IMR-90 (cell line): ENCODE results near the gene LYZL6. TPM values are rescaled to one million over a fixed set of nuclear protein-coding genes. Genes with fewer than 3 reads are reported as not detected.
A peak's percentile ranks its signal among the peaks of the same experiment; 100 is the strongest.

Source experiments
- ATAC-seq: fragments of 200-7000 bp; cut with Tn5 transposase; 2 replicates; pipeline ENCODE4 v1.9.1; 2020; ENCODE audit warnings: low read depth, mild to moderate bottlenecking, moderate library complexity
- BruUV-seq: library from RNA; stranded (reverse); fragments of 400-500 nt; replicated peaks from 2 replicates; lab custom pipeline; 2021; lab: Mats Ljungman, UMichigan
- CTCF ChIA-PET: fragments of 300-600 bp; formaldehyde crosslinking; extraction: SDS; loops from one replicate; lab custom pipeline; 2021; ENCODE audit warnings: antibody characterized with exemption; lab: Yijun Ruan, JAX
- POLR2A ChIA-PET: fragments of 300-600 bp; sonication (Branson Sonifier 250); formaldehyde crosslinking; loops from one replicate; lab custom pipeline; 2022; ENCODE audit warnings: antibody characterized with exemption; ENCODE audit not compliant: unreplicated experiment; lab: Charles Lee
- DNase-seq: peaks from one replicate; pipeline ENCODE4 v3.0.0; 2013
- H2AFZ ChIP-seq: replicated peaks from 2 replicates; pipeline ENCODE3; 2013; ENCODE audit warnings: low read length, mild to moderate bottlenecking; ENCODE audit not compliant: poor library complexity
- H2AK5ac ChIP-seq: 2 replicates; pipeline ENCODE4 v1.6.1; 2013; ENCODE audit warnings: low read depth, low read length, inconsistent platforms
- H2AK9ac ChIP-seq: replicated peaks from 2 replicates; pipeline ENCODE3; 2013; ENCODE audit warnings: mild to moderate bottlenecking, low read depth, low read length, moderate library complexity; ENCODE audit not compliant: poor library complexity
- H2BK120ac ChIP-seq: 2 replicates; pipeline ENCODE4 v1.6.1; 2013; ENCODE audit warnings: low read depth, low read length, inconsistent platforms
- H2BK15ac ChIP-seq: 3 replicates; pipeline ENCODE4 v1.6.1; 2013; ENCODE audit warnings: low read depth, low read length, inconsistent platforms
- H2BK20ac ChIP-seq: 2 replicates; pipeline ENCODE4 v1.6.1; 2013; ENCODE audit warnings: low read depth, mild to moderate bottlenecking, inconsistent platforms, low read length, moderate library complexity
- H2BK5ac ChIP-seq: 2 replicates; pipeline ENCODE4 v1.6.1; 2013; ENCODE audit warnings: mild to moderate bottlenecking, low read depth, low read length, inconsistent platforms; ENCODE audit not compliant: poor library complexity, severe bottlenecking
- H3K14ac ChIP-seq: replicated peaks from 2 replicates; pipeline ENCODE4 v1.6.1; 2013; ENCODE audit warnings: low read depth, low read length, inconsistent platforms
- H3K18ac ChIP-seq: 2 replicates; pipeline ENCODE4 v1.6.1; 2013; ENCODE audit warnings: low read depth, low read length, control low read depth
- H3K23ac ChIP-seq: 2 replicates; pipeline ENCODE4 v1.6.1; 2013; ENCODE audit warnings: low read depth, low read length, inconsistent platforms
- H3K27ac ChIP-seq: 2 replicates; pipeline ENCODE4 v1.5.1; 2013; ENCODE audit warnings: mild to moderate bottlenecking, control low read depth, low read length; ENCODE audit not compliant: insufficient read depth
- H3K27me3 ChIP-seq: 2 replicates; pipeline ENCODE4 v1.6.1; 2013; ENCODE audit warnings: low read length; ENCODE audit not compliant: control insufficient read depth, insufficient read depth
- H3K36me3 ChIP-seq: 2 replicates; pipeline ENCODE4 v1.6.1; 2013; ENCODE audit warnings: low read length, mixed read lengths; ENCODE audit not compliant: control insufficient read depth, insufficient read depth
- H3K4ac ChIP-seq: 2 replicates; pipeline ENCODE4 v1.6.1; 2013; ENCODE audit warnings: low read depth, low read length, inconsistent platforms
- H3K4me1 ChIP-seq: 2 replicates; pipeline ENCODE4 v1.6.1; 2013; ENCODE audit warnings: low read length, mixed read lengths; ENCODE audit not compliant: control insufficient read depth, insufficient read depth
- H3K4me2 ChIP-seq: 2 replicates; pipeline ENCODE4 v1.6.1; 2013; ENCODE audit warnings: low read depth, mild to moderate bottlenecking, control low read depth, low read length, moderate library complexity
- H3K4me3 ChIP-seq: 2 replicates; pipeline ENCODE4 v1.5.1; 2013; ENCODE audit warnings: low read depth, mild to moderate bottlenecking, control low read depth, low read length, moderate library complexity; ENCODE audit not compliant: insufficient read depth
- H3K56ac ChIP-seq: 2 replicates; pipeline ENCODE4 v1.6.1; 2013; ENCODE audit warnings: low read length, inconsistent platforms; ENCODE audit not compliant: insufficient read depth; ENCODE audit errors: extremely low read depth
- H3K79me1 ChIP-seq, 2 experiments: 2 replicates each; pipeline ENCODE4 v1.6.1; 2013; ENCODE audit warnings: low read length in 2 of 2, inconsistent platforms in 1 of 2, low read depth in 1 of 2
- H3K9ac ChIP-seq: 2 replicates; pipeline ENCODE4 v1.6.1; 2013; ENCODE audit warnings: low read depth, low read length, control low read depth
- H3K9me1 ChIP-seq: 2 replicates; pipeline ENCODE4 v1.6.1; 2013; ENCODE audit warnings: low read length, inconsistent platforms; ENCODE audit not compliant: insufficient read depth
- H3K9me3 ChIP-seq: 2 replicates; pipeline ENCODE4 v1.6.1; 2013; ENCODE audit warnings: low read length; ENCODE audit not compliant: control insufficient read depth, insufficient read depth
- H4K20me1 ChIP-seq: 2 replicates; pipeline ENCODE4 v1.6.1; 2013; ENCODE audit warnings: low read length, inconsistent platforms; ENCODE audit not compliant: insufficient read depth
- H4K5ac ChIP-seq: 2 replicates; pipeline ENCODE4 v1.6.1; 2013; ENCODE audit warnings: mild to moderate bottlenecking, low read depth, low read length, control low read depth
- H4K8ac ChIP-seq, 2 experiments: 2 replicates each; pipeline ENCODE4 v1.6.1; 2013; ENCODE audit warnings: low read depth in 2 of 2, low read length in 2 of 2, control low read depth in 1 of 2, inconsistent platforms in 1 of 2
- H4K91ac ChIP-seq: 2 replicates; pipeline ENCODE4 v1.6.1; 2013; ENCODE audit warnings: low read depth, low read length, inconsistent platforms; ENCODE audit not compliant: insufficient read depth
- MAFK ChIP-seq: IDR thresholded peaks from 2 replicates; pipeline ENCODE4 v1.6.1; 2012; ENCODE audit warnings: low read depth, low read length, improper control_type of control experiment
- RAD21 ChIP-seq: IDR thresholded peaks from 2 replicates; pipeline ENCODE4 v1.6.1; 2012; ENCODE audit warnings: low read length, improper control_type of control experiment
- WGBS, 2 experiments: methylation state at CpG; one replicate each; pipeline versions ENCODE4 v1.1.5 to v1.1.7; 2013; ENCODE audit warnings: missing lambda C conversion rate in 2 of 2; ENCODE audit not compliant: insufficient read length in 1 of 2; ENCODE audit errors: extremely low coverage in 2 of 2; 5-methylcytosine and 5-hydroxymethylcytosine counted together
- dilution Hi-C: fragments of 300-500 bp; cut with HindIII; formaldehyde crosslinking; loops from one replicate; pipeline ENCODE4 v1.14.3; 2018; ENCODE audit warnings: low sequenced_read_pairs; ENCODE audit not compliant: unreplicated experiment
- in situ Hi-C: fragments of 300-500 bp; cut with MboI; formaldehyde crosslinking; loops from 3 replicates; pipeline ENCODE4 v1.14.3; 2019; ENCODE audit warnings: low sequenced_read_pairs, inconsistent platforms, mixed read lengths
- intact Hi-C: fragments of 100-400 bp; cut with micrococcal nuclease; formaldehyde crosslinking; loops from 2 replicates; pipeline ENCODE4 v1.10.0; 2022
- polyA plus RNA-seq, 3 experiments: library from polyadenylated mRNA; depleted of rRNA; stranded (reverse); fragments of >200 nt; gene quantifications; 2 replicates each; pipeline ENCODE4 v1.2.3, GENCODE V29; 2012; ENCODE audit warnings: low replicate concordance in 1 of 3
- total RNA-seq: library from RNA; depleted of rRNA; stranded (reverse); fragments of >200 nt; gene quantifications from 2 replicates; pipeline ENCODE4 v1.2.3, GENCODE V29; 2012
- TF ChIP-seq, protein P1 (sequence below): conservative IDR thresholded peaks from 2 replicates; pipeline ENCODE4 v1.5.1; 2012; ENCODE audit warnings: mild to moderate bottlenecking, low read depth, low read length, improper control_type of control experiment

LYZL6 gene
- total and polyA plus RNA-seq, 2 of the 4 experiments (the other 2 are of a cell fraction) = not detected

DNA sequence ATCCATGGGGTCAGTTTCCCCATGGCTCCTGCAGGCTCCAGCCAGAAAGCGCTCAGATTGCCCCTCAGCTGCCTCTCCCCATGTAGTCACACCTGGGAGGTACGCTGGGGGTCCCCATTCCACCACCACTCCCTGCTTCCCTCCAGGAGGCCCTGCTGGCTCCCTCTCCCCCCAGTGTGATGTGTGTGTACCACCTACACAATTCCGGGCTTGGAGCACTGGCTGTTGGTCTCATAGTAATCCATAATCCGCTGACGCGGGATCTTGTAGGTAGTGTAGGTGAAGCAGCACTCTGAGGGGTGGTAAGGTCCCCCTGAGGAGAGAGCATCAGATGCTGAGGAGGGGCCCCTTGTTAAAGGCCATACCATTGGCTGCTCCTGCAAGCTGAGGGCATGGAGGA is 40.6 kb upstream of the LYZL6 start:
- no peak overlapping the region for H2AK5ac ChIP-seq
- H2BK20ac ChIP-seq = no peak overlapping the region
- H2BK15ac ChIP-seq = no peak overlapping the region
- intact Hi-C loops = no loop called here
- no peak overlapping the region for H3K4me2 ChIP-seq
- DNase-seq (no peak), ATAC-seq (no peak)
- H3K23ac ChIP-seq = no peak overlapping the region
- dilution Hi-C loops = no loop called here
- no peaks in the 10 kb centered on the region for H3K79me1 ChIP-seq
- H3K14ac ChIP-seq = no peak overlapping the region
- H4K8ac ChIP-seq = no peak overlapping the region
- no peak overlapping the region for H3K27ac ChIP-seq
- WGBS, 2 experiments = 80% methylated on average over 1 of the region's 6 CpGs; no CpG with 5 or more reads in 1 of the 2 experiments
- H3K56ac ChIP-seq = no peak overlapping the region
- no peaks in the 10 kb centered on the region; the same call in 1 of the 2 replicates for H3K27me3 ChIP-seq
- peak overlapping the region; percentile 14 for H2AFZ ChIP-seq
- in situ Hi-C loops = no loop called here
- H4K5ac ChIP-seq = no peak overlapping the region
- no peak overlapping the region for H2BK120ac ChIP-seq
- H3K4me3 ChIP-seq = no peak overlapping the region
- H4K91ac ChIP-seq = no peak overlapping the region
- TF ChIP-seq MAFK = peak; percentile 15; the same call in 1 of the 2 replicates
- no peak for TF ChIP-seq RAD21
- TF ChIP-seq, protein P1, sequence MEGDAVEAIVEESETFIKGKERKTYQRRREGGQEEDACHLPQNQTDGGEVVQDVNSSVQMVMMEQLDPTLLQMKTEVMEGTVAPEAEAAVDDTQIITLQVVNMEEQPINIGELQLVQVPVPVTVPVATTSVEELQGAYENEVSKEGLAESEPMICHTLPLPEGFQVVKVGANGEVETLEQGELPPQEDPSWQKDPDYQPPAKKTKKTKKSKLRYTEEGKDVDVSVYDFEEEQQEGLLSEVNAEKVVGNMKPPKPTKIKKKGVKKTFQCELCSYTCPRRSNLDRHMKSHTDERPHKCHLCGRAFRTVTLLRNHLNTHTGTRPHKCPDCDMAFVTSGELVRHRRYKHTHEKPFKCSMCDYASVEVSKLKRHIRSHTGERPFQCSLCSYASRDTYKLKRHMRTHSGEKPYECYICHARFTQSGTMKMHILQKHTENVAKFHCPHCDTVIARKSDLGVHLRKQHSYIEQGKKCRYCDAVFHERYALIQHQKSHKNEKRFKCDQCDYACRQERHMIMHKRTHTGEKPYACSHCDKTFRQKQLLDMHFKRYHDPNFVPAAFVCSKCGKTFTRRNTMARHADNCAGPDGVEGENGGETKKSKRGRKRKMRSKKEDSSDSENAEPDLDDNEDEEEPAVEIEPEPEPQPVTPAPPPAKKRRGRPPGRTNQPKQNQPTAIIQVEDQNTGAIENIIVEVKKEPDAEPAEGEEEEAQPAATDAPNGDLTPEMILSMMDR = no peak
- no peak overlapping the region for H3K18ac ChIP-seq
- H3K4ac ChIP-seq = no peak overlapping the region
- no peaks in the 10 kb centered on the region for H4K20me1 ChIP-seq
- no peaks in the 10 kb centered on the region for H3K9me3 ChIP-seq
- no TSS peak for BruUV-seq
- ChIA-PET POLR2A (no interaction called here), CTCF (no interaction called here)
- no peak overlapping the region for H3K9ac ChIP-seq
- no peaks in the 10 kb centered on the region for H3K36me3 ChIP-seq
- no peak overlapping the region for H2AK9ac ChIP-seq
- no peaks in the 10 kb centered on the region for H3K9me1 ChIP-seq
- H3K4me1 ChIP-seq = no peaks in the 10 kb centered on the region
- no peak overlapping the region for H2BK5ac ChIP-seq
